Hematopoietic multipotent progenitor cell treated with erythropoietin and hydrocortisone succinate and interleukin-3 and kit ligand, for 8 days (in vitro differentiated cells): ENCODE results near the gene IGFLR1.

Experiments used
- DNase-seq: peaks from one replicate; pipeline ENCODE4 v3.0.0-alpha.2; 2015

The IGFLR1 gene, protein sequence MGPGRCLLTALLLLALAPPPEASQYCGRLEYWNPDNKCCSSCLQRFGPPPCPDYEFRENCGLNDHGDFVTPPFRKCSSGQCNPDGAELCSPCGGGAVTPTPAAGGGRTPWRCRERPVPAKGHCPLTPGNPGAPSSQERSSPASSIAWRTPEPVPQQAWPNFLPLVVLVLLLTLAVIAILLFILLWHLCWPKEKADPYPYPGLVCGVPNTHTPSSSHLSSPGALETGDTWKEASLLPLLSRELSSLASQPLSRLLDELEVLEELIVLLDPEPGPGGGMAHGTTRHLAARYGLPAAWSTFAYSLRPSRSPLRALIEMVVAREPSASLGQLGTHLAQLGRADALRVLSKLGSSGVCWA

DNA sequence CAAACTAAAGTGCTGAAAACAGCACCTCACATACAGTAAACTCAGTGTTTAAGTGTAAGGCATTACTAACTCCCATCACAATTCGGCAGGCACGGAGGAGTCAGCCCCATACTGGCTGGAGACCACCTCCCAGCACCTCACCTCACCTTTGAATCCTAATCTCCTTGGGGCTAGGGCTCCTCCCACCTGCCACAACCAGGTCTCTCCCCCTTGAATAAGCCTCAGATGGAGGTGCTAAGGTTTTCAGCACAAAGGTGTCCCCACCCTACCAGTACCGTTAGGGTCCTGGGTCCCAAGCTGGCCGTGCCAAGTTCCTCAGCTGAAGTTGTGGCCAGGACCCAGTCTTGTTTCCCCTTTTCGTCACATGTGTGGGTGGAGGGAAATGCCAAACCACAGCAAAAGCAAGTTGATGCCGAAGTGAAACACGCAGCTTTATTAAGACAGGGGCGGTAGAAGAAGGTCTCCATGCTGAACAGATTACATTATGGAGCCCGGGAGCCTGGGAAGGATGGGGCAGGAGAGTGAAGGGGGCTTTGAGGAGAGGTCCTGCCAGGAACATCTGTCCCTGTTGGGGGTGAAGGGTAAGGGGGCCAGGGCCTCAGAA, at the start of gene IGFLR1:
Gene IGFLR1, minus strand, starts transcription at position 332 of the 604 bp plus-strand sequence. CDS start 1,272 bp downstream, outside the sequence.
- DNase-seq = peak; percentile 30

DNA sequence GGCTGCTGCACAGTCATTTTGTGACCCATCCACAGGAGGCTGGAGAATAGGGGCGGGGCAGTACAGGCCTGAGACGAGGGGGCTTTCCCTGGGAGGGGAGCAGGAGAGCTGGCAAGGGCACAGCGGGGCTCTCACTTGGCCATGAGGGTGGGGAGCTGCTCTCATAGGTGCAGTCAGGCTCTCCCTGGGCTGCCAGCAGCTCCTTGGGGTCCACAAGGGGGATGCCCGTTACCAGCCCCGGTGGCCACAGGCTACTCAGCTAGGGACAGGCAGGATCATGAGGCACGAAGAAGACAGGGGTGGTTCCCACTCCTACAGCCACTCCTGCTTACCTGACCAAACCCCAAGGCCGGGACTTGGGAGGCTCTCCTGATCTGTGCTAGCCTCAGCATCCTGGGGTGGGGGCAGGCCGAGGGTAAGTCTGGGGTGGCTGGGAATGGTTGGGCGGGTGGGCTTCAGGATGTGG, 49.6 kb upstream of the IGFLR1 start:
- no peak for DNase-seq

- DNase-seq = no peak
These were observed 48.9 kb upstream of the IGFLR1 start for GRCh38 chr19:35790981-35791813.

DNA sequence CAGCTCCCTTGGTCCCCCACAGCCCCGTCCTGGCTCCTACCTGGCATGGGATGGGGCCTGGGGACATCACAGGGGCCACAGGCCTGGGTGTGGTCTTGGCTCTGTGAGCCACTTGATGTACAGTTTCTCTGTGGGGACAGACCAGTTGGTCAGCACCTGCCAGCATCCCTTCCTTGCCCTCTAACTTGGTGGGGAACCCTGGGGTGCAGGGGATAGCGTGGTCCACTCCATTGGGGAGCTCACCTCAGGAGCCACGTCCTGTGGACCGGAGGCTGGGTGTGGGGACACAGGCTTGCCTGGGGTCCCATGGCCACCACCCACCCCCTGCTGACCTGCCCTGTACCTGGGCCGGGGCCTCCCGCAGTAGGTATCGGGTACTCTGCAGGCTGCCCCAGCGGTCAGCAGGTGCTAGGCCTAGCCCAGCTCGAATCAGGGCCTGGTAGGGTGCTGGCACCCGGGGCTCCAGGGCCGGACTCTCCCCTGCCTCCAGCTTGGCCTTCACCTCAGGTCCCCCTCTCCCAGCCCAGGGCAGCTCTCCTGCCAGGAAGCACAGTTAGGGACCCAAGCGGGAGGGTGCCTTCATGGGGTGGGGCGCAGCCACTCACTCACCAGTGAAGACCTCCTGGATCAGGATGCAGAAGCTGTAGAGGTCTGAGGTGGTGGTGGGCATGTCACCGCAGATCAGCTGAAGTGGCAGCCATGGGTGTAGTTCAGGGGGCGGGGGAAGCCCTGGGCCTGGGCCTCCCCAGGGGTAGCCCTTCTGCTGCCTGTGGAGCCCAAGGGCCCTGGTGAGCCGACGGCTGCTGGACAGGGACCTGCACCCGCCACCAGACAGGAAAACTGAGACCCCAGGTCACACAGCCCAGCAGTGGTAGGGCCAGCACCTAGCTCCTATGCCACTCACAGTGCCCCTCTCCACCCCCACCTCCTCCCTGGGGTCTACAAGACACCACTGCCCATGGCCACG, 48.0 kb upstream of the IGFLR1 start:
- no peak for DNase-seq

- DNase-seq = no peak
These were observed 47.1 kb upstream of the IGFLR1 start for GRCh38 chr19:35789195-35789977.

GRCh38 chr19:35788205-35788960, 46.1 kb upstream of the IGFLR1 start:
- DNase-seq = no peak

- no peak for DNase-seq
These were observed 45.1 kb upstream of the IGFLR1 start for GRCh38 chr19:35787227-35787799.

GRCh38 chr19:35786299-35787160, 44.3 kb upstream of the IGFLR1 start:
- DNase-seq = no peak

- DNase-seq = no peak
These were observed 43.0 kb upstream of the IGFLR1 start for GRCh38 chr19:35785339-35785627.

GRCh38 chr19:35784503-35785338, 42.5 kb upstream of the IGFLR1 start:
- DNase-seq = no peak

GRCh38 chr19:35783469-35784434, 41.5 kb upstream of the IGFLR1 start:
- no peak for DNase-seq

DNA sequence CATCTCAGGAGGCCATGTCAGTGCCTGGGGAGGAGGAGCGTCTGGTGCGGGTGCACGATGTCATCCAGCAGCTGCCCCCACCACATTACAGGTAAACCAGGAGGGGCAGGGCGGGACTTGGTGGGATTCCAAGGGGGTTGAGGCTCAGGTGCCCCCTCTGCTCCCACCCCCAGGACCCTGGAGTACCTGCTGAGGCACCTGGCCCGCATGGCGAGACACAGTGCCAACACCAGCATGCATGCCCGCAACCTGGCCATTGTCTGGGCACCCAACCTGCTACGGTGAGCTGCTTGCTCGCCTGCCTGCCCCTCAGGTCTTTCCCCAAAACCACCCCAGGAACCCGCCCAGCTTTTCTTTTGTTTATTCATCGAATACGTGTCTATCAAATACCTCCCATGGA, 40.3 kb upstream of the IGFLR1 start:
- no peak for DNase-seq

DNA sequence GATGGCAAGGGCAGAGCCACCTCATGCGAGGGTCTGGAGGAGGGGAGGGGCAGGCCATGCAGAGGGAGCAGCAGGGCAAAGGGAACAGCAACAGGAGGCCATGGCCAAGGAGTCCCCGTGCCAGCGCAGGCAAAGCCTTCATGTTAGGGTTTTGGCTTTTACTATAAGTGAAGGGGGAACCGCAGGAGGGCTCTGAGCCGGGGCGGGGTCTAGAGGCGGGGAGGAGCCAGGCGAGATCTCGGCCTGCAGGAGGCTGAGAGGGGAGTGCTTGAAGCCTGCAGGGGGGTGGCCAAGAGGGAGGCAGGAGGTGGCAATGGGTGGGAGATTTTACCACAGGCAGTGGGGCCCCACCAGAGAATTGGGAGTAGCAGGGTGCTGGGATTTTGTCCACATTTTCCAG, 39.4 kb upstream of the IGFLR1 start:
- no peak for DNase-seq

DNA sequence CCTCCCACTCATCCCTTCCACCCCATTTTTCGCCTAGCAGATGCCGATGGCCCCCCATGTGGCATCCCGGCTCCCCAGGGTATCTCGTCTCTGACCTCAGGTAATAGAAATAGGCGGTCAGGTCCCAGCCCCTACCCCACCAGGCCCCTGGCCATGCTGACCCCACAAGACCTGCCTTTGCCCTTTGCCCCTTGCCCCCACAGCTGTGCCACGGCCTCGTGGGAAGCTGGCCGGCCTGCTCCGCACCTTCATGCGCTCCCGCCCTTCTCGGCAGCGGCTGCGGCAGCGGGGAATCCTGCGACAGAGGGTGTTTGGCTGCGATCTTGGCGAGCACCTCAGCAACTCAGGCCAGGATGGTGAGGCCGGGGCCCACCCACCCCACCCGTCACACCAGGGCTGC, 38.5 kb upstream of the IGFLR1 start:
- DNase-seq = no peak

DNA sequence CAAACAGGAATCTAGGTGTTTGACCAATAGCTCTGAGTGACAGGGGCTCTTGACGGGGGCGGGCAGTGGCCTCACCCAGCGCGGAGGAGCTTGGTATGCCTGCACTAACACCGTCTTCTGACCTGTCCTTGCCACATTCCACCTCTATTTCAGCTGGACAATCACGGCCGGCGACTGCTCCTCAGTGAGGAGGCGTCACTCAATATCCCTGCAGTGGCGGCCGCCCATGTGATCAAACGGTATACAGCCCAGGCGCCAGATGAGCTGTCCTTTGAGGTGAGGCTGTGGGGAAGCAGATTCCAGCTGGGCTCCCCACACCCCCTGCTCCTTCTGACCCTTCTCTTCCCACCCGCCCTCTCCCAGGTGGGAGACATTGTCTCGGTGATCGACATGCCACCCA, 37.8 kb upstream of the IGFLR1 start:
- DNase-seq = no peak

- DNase-seq = no peak
These were observed 36.8 kb upstream of the IGFLR1 start for GRCh38 chr19:35779033-35779432.

DNA sequence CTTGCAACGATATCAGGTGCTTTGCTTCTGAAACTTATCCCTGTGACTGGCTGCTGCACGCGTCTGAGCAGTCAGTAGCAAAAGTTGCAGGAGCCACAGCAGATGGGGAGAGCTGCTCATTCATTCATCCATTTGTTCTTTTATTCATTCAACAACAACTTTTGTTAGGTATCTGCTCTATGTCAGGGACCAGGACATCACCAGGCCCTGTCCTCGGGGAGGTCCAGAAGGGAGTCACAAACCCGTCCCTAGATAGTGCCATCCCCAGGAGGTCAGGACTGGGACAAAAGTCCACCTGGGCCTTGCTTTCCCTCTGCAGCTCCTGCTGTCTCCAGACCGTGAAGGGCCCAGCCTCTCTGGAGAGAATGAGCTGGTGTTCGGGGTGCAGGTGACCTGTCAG, 35.7 kb upstream of the IGFLR1 start:
- DNase-seq = no peak
